SK-N-SH treated with all-trans-retinoic acid at 6 μM for 48 hours (cell line): ENCODE measurements around the gene URB2.

Experiments used
- ATAC-seq: fragments of 200-7000 bp; cut with Tn5 transposase; 3 replicates; pipeline ENCODE4 v1.9.1; 2020; ENCODE audit warnings: mild to moderate bottlenecking, moderate library complexity
- ARNTL ChIP-seq: fragments of 450-650 bp; formaldehyde crosslinking; IDR thresholded peaks from 2 replicates; pipeline ENCODE4 v1.5.0; 2020; ENCODE audit warnings: low read depth, mild to moderate bottlenecking, moderate library complexity, borderline replicate concordance
- BACH2 ChIP-seq: fragments of 250-450 bp; sonication (Bioruptor Pico); IDR thresholded peaks from 2 replicates; pipeline ENCODE4 v1.9.0; 2021; ENCODE audit warnings: mild to moderate bottlenecking, borderline replicate concordance
- CSDC2 ChIP-seq: fragments of 250-450 bp; sonication (Bioruptor Pico); IDR thresholded peaks from 2 replicates; pipeline ENCODE4 v1.5.0; 2020; ENCODE audit warnings: mild to moderate bottlenecking, moderate library complexity
- ESRRG ChIP-seq: fragments of 250-450 bp; sonication (Bioruptor Pico); IDR thresholded peaks from 2 replicates; pipeline ENCODE4 v1.6.1; 2021; ENCODE audit warnings: mild to moderate bottlenecking
- ISL1 ChIP-seq: fragments of 250-450 bp; sonication (Bioruptor Pico); IDR thresholded peaks from 2 replicates; pipeline ENCODE4 v2.1.2; 2022; ENCODE audit warnings: mild to moderate bottlenecking, moderate library complexity
- OSR1 ChIP-seq: fragments of 250-450 bp; sonication (Bioruptor Pico); IDR thresholded peaks from 2 replicates; pipeline ENCODE4 v1.8.0; 2022; ENCODE audit warnings: moderate library complexity, mild to moderate bottlenecking, inconsistent platforms
- PPARA ChIP-seq: fragments of 250-450 bp; sonication (Bioruptor Pico); IDR thresholded peaks from 2 replicates; pipeline ENCODE4 v1.5.0; 2020; ENCODE audit warnings: mild to moderate bottlenecking, borderline replicate concordance
- RARB ChIP-seq: fragments of 250-450 bp; sonication (Bioruptor Pico); IDR thresholded peaks from 2 replicates; pipeline ENCODE4 v1.8.0; 2021; ENCODE audit warnings: mild to moderate bottlenecking, moderate library complexity
- SNAI2 ChIP-seq: fragments of 250-450 bp; sonication (Bioruptor Pico); IDR thresholded peaks from 2 replicates; pipeline ENCODE4 v1.5.0; 2020; ENCODE audit warnings: mild to moderate bottlenecking, moderate library complexity
- TCF4 ChIP-seq: fragments of 250-450 bp; sonication (Bioruptor Pico); IDR thresholded peaks from 2 replicates; pipeline ENCODE4 v1.8.0; 2021; ENCODE audit warnings: mild to moderate bottlenecking, moderate library complexity, borderline replicate concordance
- TOX ChIP-seq: fragments of 250-450 bp; sonication (Bioruptor Pico); IDR thresholded peaks from 2 replicates; pipeline ENCODE4 v1.8.0; 2021; ENCODE audit warnings: mild to moderate bottlenecking, moderate library complexity, borderline replicate concordance
- ZC3H10 ChIP-seq: fragments of 250-450 bp; sonication (Bioruptor Pico); IDR thresholded peaks from 2 replicates; pipeline ENCODE4 v1.5.1; 2021; ENCODE audit warnings: mild to moderate bottlenecking, moderate library complexity
- ZFP3 ChIP-seq: fragments of 250-450 bp; sonication (Bioruptor Pico); IDR thresholded peaks from 2 replicates; pipeline ENCODE4 v1.5.0; 2020; ENCODE audit warnings: mild to moderate bottlenecking, moderate library complexity
- ZFP30 ChIP-seq: fragments of 450-650 bp; formaldehyde crosslinking; IDR thresholded peaks from 2 replicates; pipeline ENCODE4 v1.5.0; 2022; ENCODE audit warnings: mild to moderate bottlenecking, moderate library complexity
- ZNF565 ChIP-seq: fragments of 450-650 bp; formaldehyde crosslinking; conservative IDR thresholded peaks from 2 replicates; pipeline ENCODE4 v1.5.0; 2020; ENCODE audit warnings: low read depth, mild to moderate bottlenecking, moderate library complexity
- ZNF70 ChIP-seq: fragments of 450-650 bp; formaldehyde crosslinking; IDR thresholded peaks from 2 replicates; pipeline ENCODE4 v1.5.0; 2020; ENCODE audit warnings: mild to moderate bottlenecking, moderate library complexity
- ZNF8 ChIP-seq: fragments of 450-650 bp; formaldehyde crosslinking; IDR thresholded peaks from 2 replicates; pipeline ENCODE4 v1.5.0; 2020; ENCODE audit warnings: mild to moderate bottlenecking, moderate library complexity
- TF ChIP-seq, protein P1 (sequence below): fragments of 250-450 bp; sonication (Bioruptor Pico); IDR thresholded peaks from 2 replicates; pipeline ENCODE4 v1.5.0; 2020; ENCODE audit warnings: mild to moderate bottlenecking, moderate library complexity
- TF ChIP-seq, protein P2 (sequence below): fragments of 250-450 bp; sonication (Bioruptor Pico); IDR thresholded peaks from 2 replicates; pipeline ENCODE4 v1.8.0; 2021; ENCODE audit warnings: low read depth, mild to moderate bottlenecking, moderate library complexity, borderline replicate concordance
- TF ChIP-seq, protein P3 (sequence below): fragments of 250-450 bp; sonication (Bioruptor Pico); IDR thresholded peaks from 2 replicates; pipeline ENCODE4 v1.5.1; 2020; ENCODE audit warnings: low read depth, mild to moderate bottlenecking, moderate library complexity
- TF ChIP-seq, protein P4 (sequence below): fragments of 250-450 bp; sonication (Bioruptor Pico); IDR thresholded peaks from 2 replicates; pipeline ENCODE4 v1.8.0; 2020; ENCODE audit warnings: mild to moderate bottlenecking, moderate library complexity, borderline replicate concordance

Gene URB2

DNA sequence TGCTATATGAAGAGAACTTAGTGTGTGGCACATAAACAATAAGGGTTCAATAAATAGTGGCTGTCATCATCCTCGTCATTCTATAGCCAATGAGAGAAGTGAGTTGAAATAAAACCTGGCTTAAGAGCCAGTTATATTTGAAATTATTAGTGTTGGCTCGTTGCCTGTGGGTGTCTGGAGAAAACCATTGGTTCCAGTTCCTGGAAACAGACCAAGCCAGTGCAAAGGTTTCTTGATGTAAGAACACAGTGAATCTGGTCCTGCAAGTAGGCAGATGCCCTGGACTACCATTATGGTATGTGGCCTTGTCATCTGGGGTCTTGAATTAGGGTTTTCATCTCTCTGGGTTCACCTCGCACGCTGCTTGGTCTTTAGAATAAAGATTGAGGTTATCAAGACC is 43.3 kb downstream of the URB2 start (continued):
- TF ChIP-seq, protein P1, sequence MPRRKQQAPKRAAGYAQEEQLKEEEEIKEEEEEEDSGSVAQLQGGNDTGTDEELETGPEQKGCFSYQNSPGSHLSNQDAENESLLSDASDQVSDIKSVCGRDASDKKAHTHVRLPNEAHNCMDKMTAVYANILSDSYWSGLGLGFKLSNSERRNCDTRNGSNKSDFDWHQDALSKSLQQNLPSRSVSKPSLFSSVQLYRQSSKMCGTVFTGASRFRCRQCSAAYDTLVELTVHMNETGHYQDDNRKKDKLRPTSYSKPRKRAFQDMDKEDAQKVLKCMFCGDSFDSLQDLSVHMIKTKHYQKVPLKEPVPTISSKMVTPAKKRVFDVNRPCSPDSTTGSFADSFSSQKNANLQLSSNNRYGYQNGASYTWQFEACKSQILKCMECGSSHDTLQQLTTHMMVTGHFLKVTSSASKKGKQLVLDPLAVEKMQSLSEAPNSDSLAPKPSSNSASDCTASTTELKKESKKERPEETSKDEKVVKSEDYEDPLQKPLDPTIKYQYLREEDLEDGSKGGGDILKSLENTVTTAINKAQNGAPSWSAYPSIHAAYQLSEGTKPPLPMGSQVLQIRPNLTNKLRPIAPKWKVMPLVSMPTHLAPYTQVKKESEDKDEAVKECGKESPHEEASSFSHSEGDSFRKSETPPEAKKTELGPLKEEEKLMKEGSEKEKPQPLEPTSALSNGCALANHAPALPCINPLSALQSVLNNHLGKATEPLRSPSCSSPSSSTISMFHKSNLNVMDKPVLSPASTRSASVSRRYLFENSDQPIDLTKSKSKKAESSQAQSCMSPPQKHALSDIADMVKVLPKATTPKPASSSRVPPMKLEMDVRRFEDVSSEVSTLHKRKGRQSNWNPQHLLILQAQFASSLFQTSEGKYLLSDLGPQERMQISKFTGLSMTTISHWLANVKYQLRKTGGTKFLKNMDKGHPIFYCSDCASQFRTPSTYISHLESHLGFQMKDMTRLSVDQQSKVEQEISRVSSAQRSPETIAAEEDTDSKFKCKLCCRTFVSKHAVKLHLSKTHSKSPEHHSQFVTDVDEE (CRISPR knock-in tag) = no peak
- TF ChIP-seq, protein P2, sequence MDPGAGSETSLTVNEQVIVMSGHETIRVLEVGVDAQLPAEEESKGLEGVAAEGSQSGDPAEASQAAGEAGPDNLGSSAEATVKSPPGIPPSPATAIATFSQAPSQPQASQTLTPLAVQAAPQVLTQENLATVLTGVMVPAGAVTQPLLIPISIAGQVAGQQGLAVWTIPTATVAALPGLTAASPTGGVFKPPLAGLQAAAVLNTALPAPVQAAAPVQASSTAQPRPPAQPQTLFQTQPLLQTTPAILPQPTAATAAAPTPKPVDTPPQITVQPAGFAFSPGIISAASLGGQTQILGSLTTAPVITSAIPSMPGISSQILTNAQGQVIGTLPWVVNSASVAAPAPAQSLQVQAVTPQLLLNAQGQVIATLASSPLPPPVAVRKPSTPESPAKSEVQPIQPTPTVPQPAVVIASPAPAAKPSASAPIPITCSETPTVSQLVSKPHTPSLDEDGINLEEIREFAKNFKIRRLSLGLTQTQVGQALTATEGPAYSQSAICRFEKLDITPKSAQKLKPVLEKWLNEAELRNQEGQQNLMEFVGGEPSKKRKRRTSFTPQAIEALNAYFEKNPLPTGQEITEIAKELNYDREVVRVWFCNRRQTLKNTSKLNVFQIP (CRISPR knock-in tag) = no peak
- no peak for TF ChIP-seq ZNF565 (CRISPR knock-in tag)
- TF ChIP-seq TCF4 (CRISPR knock-in tag) = no peak

DNA sequence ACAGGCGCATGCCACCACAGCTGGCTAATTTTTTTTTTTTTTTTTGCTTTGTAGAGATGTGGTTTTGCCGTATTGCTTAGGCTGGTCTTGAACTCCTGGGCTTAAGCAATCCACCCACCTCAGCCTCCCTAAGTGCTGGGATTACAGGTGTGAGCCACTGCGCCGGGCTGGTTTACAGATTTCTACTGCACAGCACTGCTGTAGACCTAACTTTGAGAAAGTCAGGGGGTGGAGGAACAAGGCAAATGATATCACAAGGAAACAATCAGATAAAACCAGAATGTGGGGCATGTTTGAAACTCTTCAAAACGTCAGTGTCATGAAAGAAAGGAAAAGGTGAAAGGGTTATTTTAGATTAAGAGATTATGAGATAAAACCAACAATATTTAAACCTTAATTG is 45.3 kb downstream of the URB2 start:
- no peak for ATAC-seq
- TF ChIP-seq ZFP30 (CRISPR knock-in tag) (no peak), TOX (CRISPR knock-in tag) (no peak), ARNTL (CRISPR knock-in tag) (no peak), OSR1 (no peak), ZFP3 (CRISPR knock-in tag) (no peak), TCF4 (CRISPR knock-in tag) (no peak), ZC3H10 (CRISPR knock-in tag) (no peak), ISL1 (CRISPR knock-in tag) (no peak), ZNF70 (CRISPR knock-in tag) (no peak)
- TF ChIP-seq, protein P3, sequence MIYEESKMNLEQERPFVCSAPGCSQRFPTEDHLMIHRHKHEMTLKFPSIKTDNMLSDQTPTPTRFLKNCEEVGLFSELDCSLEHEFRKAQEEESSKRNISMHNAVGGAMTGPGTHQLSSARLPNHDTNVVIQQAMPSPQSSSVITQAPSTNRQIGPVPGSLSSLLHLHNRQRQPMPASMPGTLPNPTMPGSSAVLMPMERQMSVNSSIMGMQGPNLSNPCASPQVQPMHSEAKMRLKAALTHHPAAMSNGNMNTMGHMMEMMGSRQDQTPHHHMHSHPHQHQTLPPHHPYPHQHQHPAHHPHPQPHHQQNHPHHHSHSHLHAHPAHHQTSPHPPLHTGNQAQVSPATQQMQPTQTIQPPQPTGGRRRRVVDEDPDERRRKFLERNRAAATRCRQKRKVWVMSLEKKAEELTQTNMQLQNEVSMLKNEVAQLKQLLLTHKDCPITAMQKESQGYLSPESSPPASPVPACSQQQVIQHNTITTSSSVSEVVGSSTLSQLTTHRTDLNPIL = no peak
- TF ChIP-seq, protein P4, sequence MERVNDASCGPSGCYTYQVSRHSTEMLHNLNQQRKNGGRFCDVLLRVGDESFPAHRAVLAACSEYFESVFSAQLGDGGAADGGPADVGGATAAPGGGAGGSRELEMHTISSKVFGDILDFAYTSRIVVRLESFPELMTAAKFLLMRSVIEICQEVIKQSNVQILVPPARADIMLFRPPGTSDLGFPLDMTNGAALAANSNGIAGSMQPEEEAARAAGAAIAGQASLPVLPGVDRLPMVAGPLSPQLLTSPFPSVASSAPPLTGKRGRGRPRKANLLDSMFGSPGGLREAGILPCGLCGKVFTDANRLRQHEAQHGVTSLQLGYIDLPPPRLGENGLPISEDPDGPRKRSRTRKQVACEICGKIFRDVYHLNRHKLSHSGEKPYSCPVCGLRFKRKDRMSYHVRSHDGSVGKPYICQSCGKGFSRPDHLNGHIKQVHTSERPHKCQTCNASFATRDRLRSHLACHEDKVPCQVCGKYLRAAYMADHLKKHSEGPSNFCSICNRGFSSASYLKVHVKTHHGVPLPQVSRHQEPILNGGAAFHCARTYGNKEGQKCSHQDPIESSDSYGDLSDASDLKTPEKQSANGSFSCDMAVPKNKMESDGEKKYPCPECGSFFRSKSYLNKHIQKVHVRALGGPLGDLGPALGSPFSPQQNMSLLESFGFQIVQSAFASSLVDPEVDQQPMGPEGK (CRISPR knock-in tag) = no peak
- TF ChIP-seq, protein P1 (CRISPR knock-in tag) = no peak

DNA sequence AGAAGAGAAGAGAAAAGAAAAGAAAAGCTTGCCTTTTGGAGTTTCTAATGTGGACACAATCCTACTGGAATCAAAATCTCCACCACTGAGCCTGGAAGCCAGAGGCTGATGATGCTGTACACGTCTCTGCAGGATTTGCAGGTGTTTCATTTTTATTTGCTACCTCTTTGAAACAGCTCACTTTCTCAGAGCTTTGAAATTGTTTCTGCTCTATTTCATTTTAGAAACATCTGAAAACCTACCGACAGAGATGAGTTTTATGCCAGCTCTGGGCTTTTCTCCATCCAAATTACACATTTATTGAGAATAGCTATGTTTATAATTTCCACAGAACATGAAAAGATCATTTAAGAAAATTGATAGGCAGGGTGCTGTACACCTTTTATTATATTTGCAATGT is 46.2 kb downstream of the URB2 start:
- ATAC-seq = no peak
- TF ChIP-seq ESRRG (CRISPR knock-in tag) (no peak), ZNF70 (CRISPR knock-in tag) (no peak), ZFP3 (CRISPR knock-in tag) (no peak), BACH2 (CRISPR knock-in tag) (no peak), CSDC2 (CRISPR knock-in tag) (no peak), SNAI2 (CRISPR knock-in tag) (no peak), ARNTL (CRISPR knock-in tag) (no peak), ZNF8 (CRISPR knock-in tag) (no peak), TOX (CRISPR knock-in tag) (no peak), RARB (no peak), PPARA (no peak)
- TF ChIP-seq, protein P4 (CRISPR knock-in tag) = no peak
- TF ChIP-seq, protein P1 (CRISPR knock-in tag) = no peak
- TF ChIP-seq, protein P3 = no peak
